Urinary bladder (tissue), 4 donors: Measurements from ENCODE around the gene CPAMD8. TPM values are rescaled to one million over a fixed set of nuclear protein-coding genes. Genes with fewer than 3 reads are reported as not detected.

Experiments
- DNase-seq: peaks from one replicate; pipeline ENCODE4 v3.0.0-alpha.2; 2015; ENCODE audit errors: extremely low spot score
- H3K27ac ChIP-seq: one replicate; pipeline ENCODE4 v1.5.1; 2013; ENCODE audit warnings: low read depth, mild to moderate bottlenecking, moderate library complexity
- H3K36me3 ChIP-seq: one replicate; pipeline ENCODE4 v1.6.1; 2013; ENCODE audit warnings: mild to moderate bottlenecking, moderate library complexity; ENCODE audit not compliant: insufficient read depth
- H3K4me1 ChIP-seq: one replicate; pipeline ENCODE4 v1.6.1; 2013; ENCODE audit warnings: mild to moderate bottlenecking, moderate library complexity; ENCODE audit not compliant: insufficient read depth
- H3K4me3 ChIP-seq: one replicate; pipeline ENCODE4 v1.5.1; 2013; ENCODE audit warnings: low read depth, low read length
- whole genome bisulfite sequencing: extraction: QIAGEN DNeasy Blood & Tissue Kit; methylation state at CpG from one replicate; pipeline ENCODE4 v1.1.7; 2013; 5-methylcytosine and 5-hydroxymethylcytosine counted together
- polyA plus RNA-seq: library from polyadenylated mRNA; stranded (reverse); fragments of 200-250 nt; gene quantifications from one replicate; pipeline ENCODE4 v1.2.3, GENCODE V29; 2013
- total RNA-seq: library from RNA; depleted of rRNA; stranded (reverse); fragments of >200 nt; gene quantifications from one replicate; pipeline ENCODE4 v1.2.3, GENCODE V29; 2014
- donor health status: healthy with polysubstance abuse.
- donor health status: healthy.

The CPAMD8 gene
- total and polyA plus RNA-seq, 2 donors = 4.5 to 11.3 TPM

DNA sequence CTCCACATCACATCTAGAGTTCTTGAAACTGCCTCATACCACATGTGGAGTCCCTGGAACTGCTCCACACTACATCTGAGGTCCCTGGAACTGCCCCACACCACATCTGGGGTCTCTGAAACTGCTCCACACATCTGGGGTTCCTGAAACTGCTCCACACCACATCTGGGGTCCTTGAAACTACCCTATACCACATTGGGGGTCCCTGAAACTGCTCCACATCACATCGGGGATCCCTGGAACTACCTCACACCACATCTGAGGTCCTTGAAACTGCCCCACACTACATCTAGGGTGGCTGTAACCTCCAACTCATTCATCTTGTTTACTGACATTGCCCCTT, 104.0 kb downstream of the CPAMD8 start:
- Histone ChIP-seq H3K36me3 (no peaks in the 10 kb centered on the region), H3K4me1 (no peaks in the 10 kb centered on the region), H3K4me3 (no peak overlapping the region), H3K27ac (no peak overlapping the region)
- WGBS = 93% methylated on average over 1 of the region's 1 CpG
- DNase-seq = no peak

DNA sequence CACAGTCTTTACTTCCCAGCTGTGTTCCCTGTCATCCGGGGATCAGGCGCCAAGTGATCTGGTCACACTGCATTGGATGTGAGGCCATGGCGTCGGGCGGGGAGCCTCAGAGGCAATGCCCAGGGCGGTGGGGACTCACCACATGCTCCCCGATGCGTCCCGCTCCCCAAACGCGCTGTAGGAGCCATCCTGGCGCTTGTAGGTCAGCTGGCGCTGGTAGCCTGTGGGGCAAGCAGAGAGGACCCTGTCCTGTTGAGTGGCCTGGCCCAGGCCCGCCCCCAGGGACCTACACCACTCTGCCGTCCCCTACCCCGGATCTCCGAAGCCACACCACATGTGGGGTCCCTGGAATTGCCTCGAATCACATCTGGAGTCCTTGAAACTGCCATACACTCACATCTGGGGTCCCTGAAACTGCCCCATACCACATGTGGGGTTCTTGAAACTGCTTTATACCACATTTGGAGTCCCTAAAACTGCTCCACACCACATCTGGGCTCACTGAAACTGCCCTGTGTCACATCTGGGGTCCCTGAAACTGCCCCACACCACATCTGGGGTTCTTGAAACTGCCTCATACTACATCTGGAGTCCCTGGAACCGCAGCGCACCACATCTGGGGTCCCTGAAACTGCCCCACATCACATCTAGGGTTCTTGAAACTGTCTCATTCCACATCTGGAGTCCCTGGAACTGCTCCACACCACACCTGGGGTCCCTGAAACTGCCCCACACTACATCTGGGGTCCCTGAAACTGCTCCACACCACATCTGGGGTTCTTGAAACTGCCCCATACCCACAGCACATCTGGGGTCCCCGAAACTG, 104.6 kb downstream of the CPAMD8 start:
- Histone ChIP-seq H3K4me3 (no peak overlapping the region), H3K36me3 (no peaks in the 10 kb centered on the region), H3K4me1 (no peaks in the 10 kb centered on the region), H3K27ac (no peak overlapping the region)
- WGBS = 89% methylated on average over 21 of the region's 21 CpGs
- no peak for DNase-seq

- no peaks in the 10 kb centered on the region for H3K4me1 ChIP-seq
- 67% methylated on average over 12 of the region's 12 CpGs for WGBS
- DNase-seq = no peak
- H3K27ac ChIP-seq = no peak overlapping the region
- no peak overlapping the region for H3K4me3 ChIP-seq
- H3K36me3 ChIP-seq = no peaks in the 10 kb centered on the region
Observed at GRCh38 chr19:16920816-16921529, 105.6 kb downstream of the CPAMD8 start.

DNA sequence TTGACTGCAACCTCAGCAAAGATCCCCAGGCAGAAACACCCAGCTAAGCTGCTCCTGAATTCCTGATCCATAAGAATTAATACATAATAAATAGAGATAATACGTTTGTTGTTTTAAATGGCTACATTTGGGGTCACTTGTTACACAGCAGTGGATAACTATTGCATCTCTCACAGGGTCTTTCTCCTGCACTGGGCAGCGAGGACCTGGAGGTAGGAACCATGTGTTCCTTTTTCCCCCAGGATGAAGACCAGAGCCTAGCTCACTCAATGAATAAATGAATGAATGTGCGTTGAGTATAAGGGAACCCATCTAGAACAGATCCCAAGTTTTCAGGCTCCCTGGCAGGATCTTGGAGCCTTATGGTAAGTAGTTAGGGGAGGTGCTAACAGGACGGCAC, 107.1 kb downstream of the CPAMD8 start:
- no peak overlapping the region for H3K27ac ChIP-seq
- no peaks in the 10 kb centered on the region for H3K4me1 ChIP-seq
- no peaks in the 10 kb centered on the region for H3K36me3 ChIP-seq
- 82% methylated on average over 4 of the region's 4 CpGs for WGBS
- DNase-seq = no peak
- no peak overlapping the region for H3K4me3 ChIP-seq

DNA sequence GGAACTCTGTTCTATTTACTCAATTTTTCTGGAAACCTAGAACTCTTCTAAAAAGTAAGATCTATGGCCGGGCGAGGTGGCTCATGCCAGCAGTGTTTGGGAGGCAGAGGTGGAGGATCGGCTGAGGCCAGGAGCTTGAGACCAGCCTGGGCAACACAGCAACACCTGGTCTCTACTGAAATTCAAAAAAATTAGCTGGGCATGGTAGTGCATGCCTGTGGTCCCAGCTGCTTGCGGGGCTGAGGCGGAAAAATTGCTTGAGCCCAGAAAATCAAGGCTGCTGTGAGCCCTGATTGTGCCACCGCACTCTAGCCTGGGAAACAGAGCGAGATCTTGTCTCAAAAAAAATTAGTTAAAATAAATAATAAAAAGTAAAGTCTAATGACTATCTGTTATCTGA, 109.2 kb downstream of the CPAMD8 start:
- H3K36me3 ChIP-seq = no peaks in the 10 kb centered on the region
- no peak for DNase-seq
- 80% methylated on average over 7 of the region's 7 CpGs for WGBS
- no peaks in the 10 kb centered on the region for H3K4me1 ChIP-seq
- no peak overlapping the region for H3K27ac ChIP-seq
- no peak overlapping the region for H3K4me3 ChIP-seq

DNA sequence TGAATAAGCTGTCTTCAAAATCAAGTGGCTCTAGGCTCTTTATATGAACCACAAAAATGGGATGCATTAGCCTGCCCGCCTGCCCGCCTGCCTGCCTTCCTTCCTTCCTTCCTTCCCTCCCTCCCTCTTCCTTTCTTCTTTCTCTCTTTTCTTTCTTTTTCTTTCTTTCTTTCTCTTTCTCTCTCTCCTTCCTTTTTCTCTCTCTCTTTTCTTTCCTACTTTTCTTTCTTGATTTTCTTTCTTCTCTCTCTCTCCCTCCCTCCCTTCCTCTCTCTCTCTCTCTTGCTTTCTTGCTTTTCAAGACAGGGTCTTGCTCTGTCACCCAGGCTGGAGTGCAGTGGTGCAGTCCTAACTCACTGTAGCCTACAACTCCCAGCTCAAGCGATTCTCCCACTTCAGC, 110.9 kb downstream of the CPAMD8 start:
- DNase-seq = no peak
- Histone ChIP-seq H3K27ac (no peak overlapping the region), H3K4me3 (no peak overlapping the region), H3K4me1 (no peaks in the 10 kb centered on the region), H3K36me3 (no peaks in the 10 kb centered on the region)
- WGBS = 58% methylated on average over 3 of the region's 3 CpGs

DNA sequence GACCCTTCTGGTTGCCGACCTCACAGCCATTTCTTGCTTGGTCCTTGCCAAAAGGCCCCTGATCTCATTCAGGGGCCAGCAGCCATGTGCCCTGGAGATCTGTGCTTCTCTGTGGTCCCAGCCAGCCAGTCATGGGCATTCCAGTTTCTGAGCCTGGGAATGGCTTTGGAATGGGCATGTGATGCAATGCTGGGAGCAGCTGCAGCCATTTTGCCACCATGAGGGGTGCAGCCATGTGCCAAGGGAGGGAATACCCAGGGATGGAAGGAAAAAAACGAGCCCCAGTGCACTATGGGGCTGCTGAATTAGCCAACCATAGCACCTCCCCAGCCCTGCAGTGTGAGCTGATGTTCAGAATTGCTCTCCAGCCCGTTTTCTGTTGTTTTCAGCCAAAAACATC, 111.5 kb downstream of the CPAMD8 start:
- H3K4me3 ChIP-seq = no peak overlapping the region
- H3K4me1 ChIP-seq = no peaks in the 10 kb centered on the region
- no peak for DNase-seq
- no peak overlapping the region for H3K27ac ChIP-seq
- no peaks in the 10 kb centered on the region for H3K36me3 ChIP-seq
- 76% methylated on average over 3 of the region's 3 CpGs for WGBS

DNA sequence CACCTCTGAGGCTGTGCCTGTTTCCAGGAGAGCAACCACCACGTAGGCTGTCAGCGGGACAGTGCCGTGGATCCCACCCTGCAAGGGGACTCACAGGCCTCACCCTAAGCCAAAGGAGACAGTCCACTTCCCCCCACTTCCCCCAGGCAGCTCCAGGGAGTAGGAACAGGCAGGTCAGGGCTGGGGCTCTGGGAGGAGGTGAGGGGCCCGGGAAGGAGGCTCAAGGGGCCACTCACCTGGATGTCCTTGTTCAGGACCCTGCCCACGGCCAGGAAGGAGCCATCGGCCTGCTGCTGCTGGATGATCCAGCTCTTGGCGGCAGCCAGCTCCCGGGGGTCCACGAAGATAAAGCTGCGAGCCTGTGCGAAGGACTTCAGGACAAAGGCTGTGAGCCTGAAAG, 112.2 kb downstream of the CPAMD8 start:
- H3K36me3 ChIP-seq = no peaks in the 10 kb centered on the region
- H3K4me3 ChIP-seq = no peak overlapping the region
- no peak for DNase-seq
- WGBS = 94% methylated on average over 11 of the region's 11 CpGs
- no peaks in the 10 kb centered on the region for H3K4me1 ChIP-seq
- H3K27ac ChIP-seq = no peak overlapping the region

GRCh38 chr19:16912780-16913179, 113.8 kb downstream of the CPAMD8 start:
- WGBS = 84% methylated on average over 4 of the region's 4 CpGs
- H3K27ac ChIP-seq = no peak overlapping the region
- DNase-seq = no peak
- no peaks in the 10 kb centered on the region for H3K36me3 ChIP-seq
- H3K4me3 ChIP-seq = no peak overlapping the region
- H3K4me1 ChIP-seq = no peaks in the 10 kb centered on the region

- 94% methylated on average over 7 of the region's 7 CpGs for WGBS
- Histone ChIP-seq H3K4me3 (no peak overlapping the region), H3K4me1 (no peaks in the 10 kb centered on the region), H3K27ac (no peak overlapping the region), H3K36me3 (no peaks in the 10 kb centered on the region)
- no peak for DNase-seq
Observed at GRCh38 chr19:16911046-16911445, 115.6 kb downstream of the CPAMD8 start.

GRCh38 chr19:16908759-16909158, 117.9 kb downstream of the CPAMD8 start:
- WGBS = 78% methylated on average over 12 of the region's 12 CpGs
- H3K4me1 ChIP-seq = no peaks in the 10 kb centered on the region
- no peaks in the 10 kb centered on the region for H3K36me3 ChIP-seq
- DNase-seq = no peak
- no peak overlapping the region for H3K27ac ChIP-seq
- H3K4me3 ChIP-seq = no peak overlapping the region

DNA sequence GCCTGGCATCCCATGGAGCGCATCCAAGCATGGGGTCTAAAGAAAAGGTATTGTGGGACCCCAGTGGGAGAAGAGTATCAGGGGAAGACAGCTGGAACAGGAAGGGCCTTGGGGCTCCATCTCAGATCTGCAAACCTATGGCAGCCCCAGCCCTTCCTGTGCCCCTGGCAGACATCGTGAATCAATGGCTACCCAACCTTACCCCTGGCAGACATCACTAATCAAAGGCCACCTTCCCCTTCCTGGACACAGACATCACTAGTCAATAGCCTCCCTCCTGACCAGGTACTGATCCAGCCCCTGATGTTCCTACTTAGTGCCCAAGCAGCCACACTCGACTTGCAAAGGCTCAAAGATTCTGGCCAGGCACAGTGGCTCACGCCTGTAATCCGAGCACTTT, 122.0 kb downstream of the CPAMD8 start:
- 48% methylated on average over 5 of the region's 5 CpGs for WGBS

GRCh38 chr19:16903347-16903746, 123.3 kb downstream of the CPAMD8 start:
- no peaks in the 10 kb centered on the region for H3K36me3 ChIP-seq
- no peak overlapping the region for H3K4me3 ChIP-seq
- 90% methylated on average over 7 of the region's 7 CpGs for WGBS
- no peak for DNase-seq
- no peak overlapping the region for H3K27ac ChIP-seq
- no peaks in the 10 kb centered on the region for H3K4me1 ChIP-seq

More for the DNA sequence above, 122.0 kb downstream of the CPAMD8 start:
- Histone ChIP-seq H3K36me3 (no peaks in the 10 kb centered on the region), H3K4me3 (no peak overlapping the region), H3K4me1 (no peaks in the 10 kb centered on the region), H3K27ac (no peak overlapping the region)
- no peak for DNase-seq

GRCh38 chr19:16902545-16902944, 124.1 kb downstream of the CPAMD8 start:
- WGBS = 95% methylated on average over 12 of the region's 12 CpGs
- no peak overlapping the region for H3K27ac ChIP-seq
- H3K4me3 ChIP-seq = no peak overlapping the region

More at GRCh38 chr19:16902545-16902944, 124.1 kb downstream of the CPAMD8 start:
- DNase-seq = no peak
- Histone ChIP-seq H3K4me1 (no peaks in the 10 kb centered on the region), H3K36me3 (no peaks in the 10 kb centered on the region)
